ENCODE measurements around the gene MINAR1. TPM values are rescaled to one million over a fixed set of nuclear protein-coding genes. Genes with fewer than 3 reads are reported as not detected.
A peak's percentile ranks its signal among the peaks of the same experiment; 100 is the strongest.

MINAR1 gene
- total and polyA plus RNA-seq, 8 donors: 1.1 to 3.9 (median 2.2) TPM

- 85 to 89% methylated on average over 17 of the region's 17 CpGs for WGBS, 2 donors
- Histone ChIP-seq H3K4me3 (no peak overlapping the region), H3K27ac (no peak overlapping the region), H3K27me3 (no peaks in the 10 kb centered on the region), H3K36me3 (peaks cover 0 to 9% (median 0%) of the 10 kb centered on the region in 3 donors), H3K9me3 (no peaks in the 10 kb centered on the region), H3K4me1 (peaks cover 0 to 4% (median 0%) of the 10 kb centered on the region in 3 donors)
- DNase-seq (no peak), ATAC-seq (no peak), FAIRE-seq (no peak)
- intact Hi-C loops (cut with DNase I): no loop called here
- TF ChIP-seq, protein P1, sequence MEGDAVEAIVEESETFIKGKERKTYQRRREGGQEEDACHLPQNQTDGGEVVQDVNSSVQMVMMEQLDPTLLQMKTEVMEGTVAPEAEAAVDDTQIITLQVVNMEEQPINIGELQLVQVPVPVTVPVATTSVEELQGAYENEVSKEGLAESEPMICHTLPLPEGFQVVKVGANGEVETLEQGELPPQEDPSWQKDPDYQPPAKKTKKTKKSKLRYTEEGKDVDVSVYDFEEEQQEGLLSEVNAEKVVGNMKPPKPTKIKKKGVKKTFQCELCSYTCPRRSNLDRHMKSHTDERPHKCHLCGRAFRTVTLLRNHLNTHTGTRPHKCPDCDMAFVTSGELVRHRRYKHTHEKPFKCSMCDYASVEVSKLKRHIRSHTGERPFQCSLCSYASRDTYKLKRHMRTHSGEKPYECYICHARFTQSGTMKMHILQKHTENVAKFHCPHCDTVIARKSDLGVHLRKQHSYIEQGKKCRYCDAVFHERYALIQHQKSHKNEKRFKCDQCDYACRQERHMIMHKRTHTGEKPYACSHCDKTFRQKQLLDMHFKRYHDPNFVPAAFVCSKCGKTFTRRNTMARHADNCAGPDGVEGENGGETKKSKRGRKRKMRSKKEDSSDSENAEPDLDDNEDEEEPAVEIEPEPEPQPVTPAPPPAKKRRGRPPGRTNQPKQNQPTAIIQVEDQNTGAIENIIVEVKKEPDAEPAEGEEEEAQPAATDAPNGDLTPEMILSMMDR (IDR thresholded peaks at IDR 0.05): no peak
These were observed 35.9 kb downstream of the MINAR1 start for GRCh38 chr15:79467865-79468586.

GRCh38 chr15:79472446-79472845 is 40.3 kb downstream of the MINAR1 start:
- H3K27ac ChIP-seq: no peak overlapping the region
- H3K27me3 ChIP-seq: no peaks in the 10 kb centered on the region
- H3K9me3 ChIP-seq: no peaks in the 10 kb centered on the region
- H3K36me3 ChIP-seq: peaks cover 0 to 9% (median 0%) of the 10 kb centered on the region in 3 donors
- 88 to 91% methylated on average over 3 of the region's 3 CpGs for WGBS, 2 donors
- ATAC-seq (no peak), FAIRE-seq (no peak), DNase-seq (no peak)
- peaks cover 0 to 4% (median 0%) of the 10 kb centered on the region in 3 donors for H3K4me1 ChIP-seq
- intact Hi-C loops (cut with DNase I): no loop called here
- TF ChIP-seq, protein P1 (IDR thresholded peaks at IDR 0.05): no peak
- no peak overlapping the region for H3K4me3 ChIP-seq

- Histone ChIP-seq H3K27ac (peak overlapping the region in 1 of 4 donors; percentile 9), H3K27me3 (no peaks in the 10 kb centered on the region), H3K4me3 (no peak overlapping the region), H3K4me1 (peaks cover 0 to 4% (median 0%) of the 10 kb centered on the region in 3 donors), H3K36me3 (no peaks in the 10 kb centered on the region), H3K9me3 (no peaks in the 10 kb centered on the region)
- peak in 3 of 4 donors; percentile 35 to 56 (median 55) for ATAC-seq
- intact Hi-C loops (cut with DNase I): no loop called here
- WGBS, 2 donors: 47 to 56% methylated on average over 1 of the region's 1 CpG
- FAIRE-seq: no peak
- TF ChIP-seq, protein P1 (IDR thresholded peaks at IDR 0.05): no peak
- DNase-seq: no peak
These were observed 42.1 kb downstream of the MINAR1 start for GRCh38 chr15:79474252-79474651.

GRCh38 chr15:79475306-79475705 is 43.2 kb downstream of the MINAR1 start:
- ATAC-seq: no peak
- FAIRE-seq: no peak
- Histone ChIP-seq H3K4me3 (no peak overlapping the region), H3K27ac (no peak overlapping the region), H3K4me1 (peaks cover 0 to 4% (median 0%) of the 10 kb centered on the region in 3 donors), H3K9me3 (no peaks in the 10 kb centered on the region), H3K27me3 (no peaks in the 10 kb centered on the region), H3K36me3 (no peaks in the 10 kb centered on the region)
- intact Hi-C loops (cut with DNase I): no loop called here
- TF ChIP-seq, protein P1 (IDR thresholded peaks at IDR 0.05): no peak
- WGBS, 2 donors: 81 to 82% methylated on average over 3 of the region's 3 CpGs
- DNase-seq: no peak

- H3K27ac ChIP-seq: no peak overlapping the region
- 83 to 85% methylated on average over 7 of the region's 7 CpGs for WGBS, 2 donors
- TF ChIP-seq, protein P1 (IDR thresholded peaks at IDR 0.05): no peak
- FAIRE-seq (no peak), DNase-seq (no peak), ATAC-seq (no peak)
- no peaks in the 10 kb centered on the region for H3K4me1 ChIP-seq
- no peaks in the 10 kb centered on the region for H3K36me3 ChIP-seq
- intact Hi-C loops (cut with DNase I): no loop called here
- H3K27me3 ChIP-seq: no peaks in the 10 kb centered on the region
- no peak overlapping the region for H3K4me3 ChIP-seq
- H3K9me3 ChIP-seq: no peaks in the 10 kb centered on the region
These were observed 46.0 kb downstream of the MINAR1 start for GRCh38 chr15:79478108-79478507.
